Activated CD4-positive, CD25-positive, alpha-beta regulatory T cell (primary cell): ENCODE data around the gene CCDC33.

Source experiments
- DNase-seq, 4 experiments: peaks; one replicate each; lab custom pipeline; 2025; lab: John Stamatoyannopoulos, UW

CCDC33 gene

DNA sequence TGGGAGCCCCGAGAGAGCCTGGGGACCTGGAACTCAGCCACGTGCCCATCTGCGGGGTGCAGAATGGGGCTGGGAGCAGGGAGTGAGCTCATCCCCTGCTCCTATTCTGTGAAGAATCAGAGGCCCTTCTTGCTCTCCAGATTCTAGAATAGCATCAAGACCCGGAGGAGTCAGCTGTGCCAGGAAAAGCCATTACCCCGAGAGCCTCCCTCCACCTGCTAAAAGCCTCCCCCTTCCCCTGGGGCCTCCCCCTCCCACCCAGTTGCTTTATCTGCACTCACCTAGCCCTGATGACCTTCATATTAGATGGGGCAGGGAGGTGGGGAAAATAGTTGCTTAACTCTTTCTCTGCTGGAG is 23.1 kb downstream of the CCDC33 start:
- no peak for DNase-seq

GRCh38 chr15:74259821-74260607 is 23.9 kb downstream of the CCDC33 start:
- no peak for DNase-seq

DNA sequence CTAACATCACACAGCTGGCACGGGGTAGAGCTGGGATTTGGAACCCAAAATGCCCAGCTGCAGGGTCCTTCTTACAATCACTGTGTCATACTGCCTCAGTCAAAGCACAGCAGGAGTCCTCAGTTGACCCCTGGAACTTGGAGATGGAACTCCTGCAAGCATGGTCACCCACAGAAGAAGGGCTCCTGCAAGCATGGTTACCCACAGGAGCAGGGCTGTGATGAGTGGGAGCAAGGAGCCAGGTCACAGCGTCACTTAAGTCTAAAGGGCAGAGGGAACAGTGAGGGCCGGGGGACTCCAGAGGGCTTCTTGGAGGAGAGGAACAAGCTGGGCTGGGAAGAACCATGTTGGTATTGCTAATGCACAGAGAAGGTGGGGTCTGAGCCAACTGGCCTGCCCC is 24.9 kb downstream of the CCDC33 start:
- no peak for DNase-seq

GRCh38 chr15:74261685-74262084 is 25.6 kb downstream of the CCDC33 start:
- no peak for DNase-seq

DNA sequence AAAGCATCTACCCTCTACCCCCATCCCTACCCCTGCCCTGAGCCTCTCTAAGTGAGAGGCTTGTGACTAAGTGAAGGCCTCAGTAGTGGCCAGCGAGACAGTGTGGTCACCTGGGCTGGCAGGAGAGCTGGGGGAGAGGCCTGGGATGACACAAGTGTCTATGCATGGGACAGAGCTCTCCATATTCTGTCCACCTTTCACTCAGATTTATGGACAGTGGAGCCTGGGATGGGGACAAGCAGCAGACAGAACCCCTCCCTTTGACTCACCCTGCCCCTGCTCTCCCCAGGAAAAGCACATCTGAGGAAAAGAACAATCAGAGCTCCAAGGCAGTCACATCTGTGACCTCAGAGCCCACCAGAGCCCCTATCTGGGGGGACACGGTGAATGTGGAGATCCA is 26.0 kb downstream of the CCDC33 start:
- no peak for DNase-seq

DNA sequence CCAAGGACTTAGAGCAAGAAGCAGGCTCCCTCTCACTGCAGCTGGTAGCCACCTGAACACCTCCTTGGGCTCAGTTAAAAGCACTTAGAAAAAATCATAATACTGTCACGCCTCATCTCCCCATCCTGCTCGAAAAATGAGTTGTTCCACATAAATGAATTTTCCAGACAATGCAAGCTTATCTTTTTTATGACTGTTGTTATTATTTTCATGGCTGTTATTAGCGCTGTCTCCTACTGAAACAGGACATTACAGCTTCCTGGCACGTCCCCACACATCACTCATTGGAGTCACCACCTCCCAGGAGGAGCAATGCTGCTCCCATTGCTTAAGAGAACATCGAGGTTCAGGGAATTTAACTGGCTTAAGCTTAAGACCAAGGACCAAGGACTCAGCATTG is 26.5 kb downstream of the CCDC33 start:
- DNase-seq = no peak

DNA sequence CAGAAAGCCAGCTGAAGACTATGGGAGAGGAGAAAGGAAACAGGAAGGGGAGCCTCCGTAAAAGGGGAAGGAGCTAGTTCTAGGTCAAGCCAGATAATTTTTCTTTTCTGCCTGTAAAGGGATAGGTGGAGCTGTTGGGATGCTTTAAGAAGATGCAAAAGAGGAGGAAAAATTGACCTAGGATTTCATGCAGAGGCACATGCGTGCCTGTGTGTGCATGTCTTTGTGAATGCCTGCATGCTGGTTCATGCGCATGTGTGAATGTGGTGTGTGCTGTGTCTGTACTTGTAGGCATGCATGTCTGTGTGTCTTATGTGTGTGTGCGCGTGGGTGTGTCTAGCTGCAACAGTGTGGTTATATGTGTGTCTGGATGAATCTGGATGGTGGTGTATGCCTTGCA is 27.3 kb downstream of the CCDC33 start:
- no peak for DNase-seq

DNA sequence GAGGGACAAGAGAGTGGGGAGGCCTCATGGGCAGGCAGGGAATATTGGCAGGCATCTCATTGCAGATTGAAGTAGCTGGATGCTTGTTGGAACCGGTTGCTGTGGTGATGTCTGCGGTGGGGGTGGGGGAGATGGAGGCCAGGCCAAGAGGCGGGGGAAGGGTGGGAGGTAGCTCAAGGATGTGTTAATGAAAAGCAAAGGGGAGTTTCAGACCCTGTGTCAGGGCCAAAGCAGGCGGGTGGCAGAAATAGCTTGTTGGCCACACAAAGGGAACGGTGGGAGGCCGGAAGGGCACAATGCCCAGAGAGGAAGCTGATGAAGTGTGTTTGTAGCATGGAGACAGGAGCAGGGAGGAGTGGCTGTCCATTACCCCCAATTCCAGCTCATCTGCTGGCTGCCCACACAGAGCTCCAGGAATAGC is 28.0 kb downstream of the CCDC33 start:
- no peak for DNase-seq

DNA sequence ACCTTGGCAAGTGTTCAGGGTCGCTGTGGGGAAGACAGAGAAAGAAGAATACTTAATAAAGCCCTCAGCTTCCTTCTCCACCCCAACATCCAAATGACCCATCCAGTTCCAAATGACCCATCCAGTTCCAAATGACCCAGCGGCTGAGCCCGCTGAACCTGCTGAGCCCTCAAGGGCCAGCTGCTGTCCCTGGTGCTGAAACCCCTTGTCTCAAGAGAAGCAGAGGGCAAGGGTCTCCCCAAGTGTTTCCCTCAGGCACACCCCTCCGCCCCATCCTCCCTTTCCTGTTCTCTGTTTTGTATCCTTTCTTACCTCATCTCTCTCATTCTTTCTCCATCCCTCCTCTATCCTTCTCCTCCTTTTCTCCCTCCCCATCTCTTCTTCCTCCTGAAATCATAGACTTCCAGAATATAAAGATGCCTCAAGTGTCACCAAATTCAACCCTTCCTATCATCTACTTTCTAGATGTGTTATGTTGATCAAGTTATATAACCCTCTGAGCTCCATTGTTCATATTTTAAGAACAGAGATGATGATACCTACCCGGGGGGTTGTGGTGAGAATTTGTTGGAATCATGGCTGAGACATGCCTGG is 29.0 kb downstream of the CCDC33 start:
- no peak for DNase-seq

DNA sequence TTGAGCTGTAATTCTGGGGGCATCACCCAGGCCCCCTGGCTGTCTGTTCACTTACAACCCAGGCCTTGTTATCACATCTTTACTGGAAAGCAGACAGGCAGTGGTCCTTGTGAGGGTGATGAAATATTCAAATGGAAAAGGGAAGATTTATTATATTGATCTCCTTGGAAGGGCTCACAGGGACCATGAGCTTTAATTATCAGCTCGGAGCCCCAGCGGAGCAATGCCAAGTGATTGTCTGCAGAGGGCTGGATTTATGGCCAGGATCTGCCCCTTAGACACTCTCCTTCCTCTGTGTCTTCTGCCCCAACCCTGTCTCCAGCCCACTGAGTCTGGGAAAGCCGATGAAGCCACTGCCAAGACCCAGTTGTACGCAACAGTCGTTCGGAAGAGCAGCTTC is 31.9 kb downstream of the CCDC33 start:
- no peak for DNase-seq

DNA sequence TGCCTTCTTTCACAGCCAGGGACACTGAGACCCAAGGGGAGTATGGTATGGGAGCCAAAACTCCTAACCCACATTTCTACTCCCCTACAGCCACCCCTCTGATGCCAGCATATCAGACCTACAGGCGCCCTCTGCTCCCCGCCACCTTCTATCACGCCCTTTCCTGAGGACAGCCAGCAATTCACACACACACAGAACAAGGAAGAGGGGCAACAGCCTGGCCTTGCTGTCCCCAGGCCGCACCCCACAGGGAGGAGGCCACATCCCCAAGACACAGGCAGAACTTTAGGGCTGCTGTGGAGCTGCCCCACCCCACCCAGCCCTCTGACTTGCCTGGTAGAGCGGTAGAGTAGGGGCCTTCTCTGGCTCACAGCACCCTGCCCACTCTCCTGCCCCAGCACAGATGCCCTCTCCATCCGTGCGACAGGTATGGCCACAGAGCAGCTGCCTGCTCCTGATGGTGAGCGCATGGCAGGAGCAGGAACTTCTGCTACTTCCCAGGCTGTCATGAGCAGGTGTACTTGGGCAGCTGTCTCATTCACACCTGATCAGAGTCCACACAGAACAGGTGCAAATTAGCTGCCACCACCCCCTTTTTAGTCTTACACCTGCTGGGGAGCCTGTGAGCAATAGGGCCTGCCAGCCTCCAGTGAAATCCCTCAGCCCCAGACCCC is 33.4 kb downstream of the CCDC33 start:
- no peak for DNase-seq

- no peak for DNase-seq
Measured at GRCh38 chr15:74270155-74270554, 34.0 kb downstream of the CCDC33 start.

DNA sequence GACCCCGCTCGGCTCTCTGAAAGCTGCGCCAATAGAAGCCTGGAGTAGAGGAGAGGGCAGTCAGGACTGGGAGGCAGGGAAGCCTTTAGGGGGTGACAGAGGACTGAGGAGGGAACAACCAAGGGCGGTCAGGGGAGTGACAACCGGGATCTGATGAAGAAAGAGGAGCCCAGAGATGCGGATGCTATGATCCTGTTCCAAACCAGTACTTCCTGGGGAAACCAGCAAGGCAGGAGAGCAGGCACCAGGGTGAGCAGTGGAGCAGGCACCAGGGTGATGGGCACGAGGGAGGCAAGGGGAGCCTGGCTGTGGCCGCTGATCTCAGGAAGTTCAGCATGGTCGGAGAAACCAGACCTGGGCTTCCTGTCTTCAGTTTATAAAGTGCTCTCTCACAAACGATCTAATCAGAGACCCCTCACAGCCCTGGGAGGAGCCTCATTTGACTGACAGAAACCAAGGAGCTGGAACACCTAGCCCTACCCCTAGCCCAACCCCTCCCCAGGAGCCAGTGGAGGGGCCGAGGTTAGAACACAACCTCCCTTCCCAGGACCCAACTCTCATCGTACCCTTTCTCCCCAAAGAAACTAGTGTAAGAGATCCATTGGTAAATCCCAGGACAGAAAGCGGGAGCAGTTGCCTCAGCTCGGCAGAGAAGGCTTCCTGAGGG is 34.9 kb downstream of the CCDC33 start:
- DNase-seq = no peak

DNA sequence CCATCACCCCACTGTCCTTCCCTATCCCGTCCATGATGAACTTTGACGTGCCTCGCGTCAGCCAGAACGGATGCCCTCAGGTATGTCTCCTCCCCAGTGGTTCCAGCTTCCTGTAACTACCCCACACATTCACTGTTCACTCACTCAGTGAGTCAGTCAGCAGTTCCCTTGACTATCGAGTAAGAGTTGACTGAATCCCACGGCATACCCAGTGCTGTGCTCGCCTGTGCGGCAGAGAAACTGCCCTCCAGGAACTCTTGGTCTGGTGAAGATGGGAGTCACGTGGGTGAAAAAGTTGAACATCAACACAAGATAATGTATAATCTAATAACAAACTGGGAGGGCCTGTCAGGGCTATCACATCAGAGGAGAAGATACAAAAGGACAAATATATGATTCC is 36.7 kb downstream of the CCDC33 start:
- DNase-seq = no peak

GRCh38 chr15:74274470-74275038 is 38.4 kb downstream of the CCDC33 start:
- DNase-seq = no peak

DNA sequence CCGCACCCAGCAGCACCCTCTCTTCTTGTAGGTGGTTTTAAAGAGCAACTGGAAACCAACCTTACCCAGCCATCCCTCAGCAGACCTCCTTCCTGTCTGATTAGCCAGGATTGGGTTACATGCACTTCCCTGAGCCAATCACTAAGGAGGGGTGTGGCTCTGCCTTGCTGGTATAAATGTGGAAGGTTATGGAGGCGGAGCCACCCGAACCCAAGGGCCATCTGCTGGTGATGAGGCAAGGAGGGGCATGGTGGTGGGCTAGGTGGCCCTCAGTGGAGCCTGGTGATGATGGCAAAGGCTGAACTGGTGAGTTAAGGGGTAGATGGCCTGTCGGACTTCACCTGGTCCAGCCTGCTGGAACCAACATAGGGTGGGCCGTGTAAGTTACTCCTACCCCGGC is 39.8 kb downstream of the CCDC33 start:
- DNase-seq = no peak

- DNase-seq = no peak
Measured at GRCh38 chr15:74276560-74276959, 40.4 kb downstream of the CCDC33 start.

DNA sequence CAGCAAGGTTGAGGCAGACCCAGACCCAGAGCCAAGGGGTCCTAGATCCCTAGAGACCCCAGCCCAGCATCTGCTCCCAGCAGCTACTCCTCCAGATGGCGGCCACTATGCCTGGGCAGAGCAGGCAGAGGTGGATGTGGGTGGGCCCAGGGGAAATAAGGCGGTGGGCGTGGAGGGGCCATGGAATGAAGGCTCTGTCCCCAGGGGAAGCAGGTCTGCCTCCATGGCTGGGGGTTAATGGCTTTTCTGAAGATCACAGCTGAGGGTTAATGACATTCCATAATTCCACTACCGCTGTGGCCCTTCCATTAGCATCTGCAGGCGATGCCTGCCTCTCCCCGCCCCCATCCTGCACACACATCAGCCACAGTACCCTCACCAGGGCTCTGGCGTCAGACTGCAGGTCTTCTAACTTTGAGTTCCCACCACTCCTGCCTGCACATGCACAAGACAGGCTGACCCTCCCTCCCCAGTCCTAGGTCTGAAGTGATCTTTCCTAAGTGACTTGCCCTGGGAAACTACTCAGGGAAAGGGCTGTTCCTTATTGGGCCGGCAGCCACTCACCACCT is 41.2 kb downstream of the CCDC33 start:
- DNase-seq = no peak

DNA sequence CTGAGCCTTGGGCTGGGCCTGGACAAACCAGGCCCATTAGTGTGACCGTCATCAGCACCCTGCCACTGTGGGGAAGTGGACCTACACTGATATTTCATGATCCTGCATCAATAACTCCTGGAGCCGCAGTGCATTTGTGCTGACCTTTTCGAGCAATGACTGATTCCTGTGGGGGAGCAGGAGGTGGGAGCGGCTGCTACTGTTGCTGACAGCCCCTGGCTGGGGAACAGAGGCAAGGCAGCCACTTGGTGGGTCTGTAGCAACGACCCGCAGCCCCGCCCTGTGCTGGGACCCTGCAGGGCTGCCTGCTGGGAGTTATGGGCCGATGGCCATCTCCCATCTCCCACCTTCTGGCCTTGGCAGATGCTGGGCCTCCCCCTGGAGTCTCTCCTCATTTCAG is 42.1 kb downstream of the CCDC33 start:
- DNase-seq = no peak

DNA sequence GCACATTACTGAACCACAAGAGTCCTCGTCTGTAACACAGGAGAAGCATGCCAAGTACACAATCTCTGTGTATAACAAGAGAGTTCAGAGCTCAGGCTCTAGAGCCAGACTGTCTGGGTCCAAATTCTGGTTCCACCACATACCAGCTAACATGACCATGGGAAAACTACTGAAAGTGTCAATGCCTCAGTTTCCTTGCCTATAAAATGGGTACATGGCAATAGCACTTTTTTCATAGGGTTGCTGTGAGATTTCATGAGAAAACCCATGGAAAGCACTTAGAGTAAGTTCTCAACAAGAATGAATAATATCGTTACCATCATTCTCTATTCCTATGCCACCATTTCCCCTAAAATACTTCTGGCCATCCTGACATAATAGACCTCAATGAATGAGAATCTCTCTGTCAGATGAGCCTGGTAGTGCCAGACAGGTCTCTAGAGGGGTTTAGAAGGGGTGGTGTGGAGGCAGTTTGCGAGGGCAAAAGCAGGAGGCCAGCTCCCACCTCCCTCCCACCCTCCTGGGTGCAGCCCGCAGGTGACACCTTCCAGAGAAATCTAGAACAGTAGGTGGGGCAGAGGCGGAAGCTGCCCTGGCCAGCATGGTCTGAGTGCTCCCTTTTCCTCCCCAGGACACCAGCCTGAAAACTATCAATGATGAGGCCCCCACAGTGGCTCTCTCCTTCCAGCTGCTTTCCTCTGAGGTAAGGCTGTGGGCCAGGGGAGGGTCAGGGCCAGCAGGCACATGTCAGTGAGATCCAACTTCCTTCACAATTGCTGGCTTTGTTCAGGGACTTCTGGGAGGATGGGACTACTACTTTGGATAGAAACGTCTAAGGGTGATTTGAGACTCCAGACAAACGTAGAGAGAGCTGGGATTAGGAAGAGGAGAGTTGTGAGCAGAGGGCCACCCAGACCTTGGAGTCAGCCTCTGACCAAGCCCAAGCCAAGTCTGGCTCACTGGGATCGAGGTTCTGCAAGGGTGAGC is 45.3 kb downstream of the CCDC33 start:
- no peak for DNase-seq

- DNase-seq = no peak
Measured at GRCh38 chr15:74283368-74283767, 47.2 kb downstream of the CCDC33 start.
